Liver (tissue), 9 donors: Measurements from ENCODE around the gene CIAO3. TPM values are rescaled to one million over a fixed set of nuclear protein-coding genes. Genes with fewer than 3 reads are reported as not detected.

Experiments used
- DNase-seq: peaks from one replicate; pipeline ENCODE4 v3.0.0-alpha.2; 2017; ENCODE audit warnings: low spot score
- H3K27ac ChIP-seq, 2 donors: one replicate each; pipeline ENCODE4 v1.7.0; 2013; ENCODE audit warnings: inconsistent platforms in 2 of 2, low read length in 2 of 2, control low read depth in 1 of 2, low read depth in 1 of 2, mild to moderate bottlenecking in 1 of 2
- H3K27me3 ChIP-seq, 4 donors: one replicate each; pipeline versions ENCODE4 v1.6.1 to v1.7.0; 2013; ENCODE audit warnings: low read length in 3 of 4, inconsistent platforms in 1 of 4, mild to moderate bottlenecking in 1 of 4, moderate library complexity in 1 of 4; ENCODE audit not compliant: control insufficient read depth in 4 of 4, insufficient read depth in 4 of 4
- H3K36me3 ChIP-seq, 4 donors: one replicate each; pipeline versions ENCODE4 v1.6.1 to v1.7.0; 2013; ENCODE audit warnings: low read length in 3 of 4, mild to moderate bottlenecking in 3 of 4, low read depth in 1 of 4, moderate library complexity in 1 of 4; ENCODE audit not compliant: control insufficient read depth in 4 of 4, insufficient read depth in 3 of 4
- H3K4me1 ChIP-seq, 4 donors: one replicate each; pipeline versions ENCODE4 v1.6.1 to v1.7.0; 2013; ENCODE audit warnings: low read length in 3 of 4, mild to moderate bottlenecking in 3 of 4, moderate library complexity in 1 of 4; ENCODE audit not compliant: control insufficient read depth in 4 of 4, insufficient read depth in 4 of 4
- H3K4me3 ChIP-seq, 3 donors: one replicate each; pipeline versions ENCODE4 v1.6.1 to v1.7.0; 2013; ENCODE audit warnings: low read length in 3 of 3, control low read depth in 1 of 3, low read depth in 1 of 3, mild to moderate bottlenecking in 1 of 3
- H3K9ac ChIP-seq, 2 donors: one replicate each; pipeline ENCODE4 v1.7.0; 2013; ENCODE audit warnings: low read length in 2 of 2, mild to moderate bottlenecking in 2 of 2, moderate library complexity in 2 of 2, control low read depth in 1 of 2, low read depth in 1 of 2
- H3K9me3 ChIP-seq, 4 donors: one replicate each; pipeline versions ENCODE4 v1.6.1 to v1.7.0; 2013; ENCODE audit warnings: low read length in 3 of 4; ENCODE audit not compliant: control insufficient read depth in 4 of 4
- ATF3 ChIP-seq: IDR thresholded peaks from 2 replicates; pipeline ENCODE4 v1.6.1; 2016; ENCODE audit warnings: antibody characterized with exemption
- CTCF ChIP-seq: fragments of 150-350 bp; IDR thresholded peaks from 2 replicates; pipeline ENCODE4 v1.5.1; 2017; ENCODE audit warnings: improper control_type of control experiment, low read depth, low read length; ENCODE audit not compliant: missing input control
- EGR1 ChIP-seq, 2 donors: IDR thresholded peaks; 2 replicates each; pipeline ENCODE4 v1.6.1; 2016 to 2018; ENCODE audit warnings: antibody characterized with exemption in 2 of 2, low read depth in 2 of 2
- FOXA1 ChIP-seq: IDR thresholded peaks from 2 replicates; pipeline ENCODE4 v1.6.1; 2016; ENCODE audit warnings: antibody characterized with exemption
- FOXA2 ChIP-seq: IDR thresholded peaks from 2 replicates; pipeline ENCODE4 v1.6.1; 2016; ENCODE audit warnings: antibody characterized with exemption
- GABPA ChIP-seq, 2 donors: IDR thresholded peaks in 1 of 2; conservative IDR thresholded peaks in 1 of 2; 2 replicates each; pipeline ENCODE4 v1.6.1; 2016; ENCODE audit warnings: antibody characterized with exemption in 2 of 2, mild to moderate bottlenecking in 1 of 2, moderate library complexity in 1 of 2
- HNF4A ChIP-seq, 2 donors: conservative IDR thresholded peaks; 2 replicates each; pipeline ENCODE4 v1.6.1; 2016; ENCODE audit warnings: antibody characterized with exemption in 2 of 2, mild to moderate bottlenecking in 2 of 2
- HNF4G ChIP-seq: IDR thresholded peaks from 2 replicates; pipeline ENCODE4 v1.6.1; 2016; ENCODE audit warnings: antibody characterized with exemption
- JUND ChIP-seq, 2 donors: IDR thresholded peaks; 2 replicates each; pipeline ENCODE4 v1.6.1; 2016; ENCODE audit warnings: antibody characterized with exemption in 2 of 2
- MAX ChIP-seq: IDR thresholded peaks from 2 replicates; pipeline ENCODE4 v1.6.1; 2016; ENCODE audit warnings: antibody characterized with exemption
- NR2F2 ChIP-seq: IDR thresholded peaks from 2 replicates; pipeline ENCODE4 v1.6.1; 2016; ENCODE audit warnings: antibody characterized with exemption
- RAD21 ChIP-seq, 2 donors: IDR thresholded peaks; 2 replicates each; pipeline ENCODE4 v1.6.1; 2016; ENCODE audit warnings: antibody characterized with exemption in 2 of 2, mild to moderate bottlenecking in 2 of 2
- REST ChIP-seq: IDR thresholded peaks from 2 replicates; pipeline ENCODE4 v1.6.1; 2016; ENCODE audit warnings: antibody characterized with exemption, mild to moderate bottlenecking
- RXRA ChIP-seq, 2 donors: IDR thresholded peaks; 2 replicates each; pipeline ENCODE4 v1.6.1; 2017 to 2018; ENCODE audit warnings: antibody characterized with exemption in 2 of 2, mild to moderate bottlenecking in 1 of 2
- SP1 ChIP-seq: IDR thresholded peaks from 2 replicates; pipeline ENCODE4 v1.6.1; 2018; ENCODE audit warnings: antibody characterized with exemption, mild to moderate bottlenecking
- TAF1 ChIP-seq: conservative IDR thresholded peaks from 2 replicates; pipeline ENCODE4 v1.6.1; 2016; ENCODE audit warnings: antibody characterized with exemption, mild to moderate bottlenecking
- YY1 ChIP-seq: IDR thresholded peaks from 2 replicates; pipeline ENCODE4 v1.6.1; 2016; ENCODE audit warnings: antibody characterized with exemption, mild to moderate bottlenecking
- ZBTB33 ChIP-seq: IDR thresholded peaks from 2 replicates; pipeline ENCODE4 v1.6.1; 2016; ENCODE audit warnings: antibody characterized with exemption
- WGBS: extraction: QIAGEN DNeasy Blood & Tissue Kit; methylation state at CpG from one replicate; pipeline ENCODE4 v1.1.7; 2013; 5-methylcytosine and 5-hydroxymethylcytosine counted together
- polyA plus RNA-seq, 2 donors: library from polyadenylated mRNA; stranded (reverse) in 1 of 2; unstranded in 1 of 2; fragments of 200-250 nt in 1 of 2; fragments of >200 nt in 1 of 2; fragmentation: Nextera tagmentation in 1 of 2; extraction: Ambion mirVana in 1 of 2; gene quantifications; one replicate each; pipeline versions ENCODE4 v1.2.1 to v1.2.3, GENCODE V29; 2013 to 2015
- total RNA-seq, 2 donors: library from RNA; depleted of rRNA; stranded (reverse); fragments of >200 nt; gene quantifications; one replicate each; pipeline ENCODE4 v1.2.3, GENCODE V29; 2014
- donor health status: healthy.
- donor health status: healthy.
- donor health status: healthy.
- donor health status: healthy.
- donor health status: healthy.

CIAO3 gene
- total and polyA plus RNA-seq, 4 donors = 13.2 to 24.3 (median 16.5) TPM

GRCh38 chr16:726188-726437, 14.7 kb downstream of the CIAO3 start:
- Histone ChIP-seq H3K27ac (no peak overlapping the region), H3K4me3 (no peak overlapping the region), H3K9me3 (no peaks in the 10 kb centered on the region), H3K36me3 (peaks cover 0 to 3% (median 0%) of the 10 kb centered on the region in 4 donors), H3K4me1 (peaks cover 8 to 28% (median 21%) of the 10 kb centered on the region in 4 donors), H3K9ac (no peak overlapping the region), H3K27me3 (peaks cover 0 to 2% (median 0%) of the 10 kb centered on the region in 4 donors)
- no peak for TF ChIP-seq EGR1 (IDR thresholded peaks at IDR 0.05; ENCODE audit: low read depth in 2 of 2)
- TF ChIP-seq SP1 = no peak
- no peak for TF ChIP-seq FOXA1
- TF ChIP-seq TAF1 = no peak
- TF ChIP-seq HNF4G = no peak
- no peak for TF ChIP-seq MAX
- TF ChIP-seq YY1 = no peak
- TF ChIP-seq RAD21 (IDR thresholded peaks at IDR 0.05) = no peak
- TF ChIP-seq RXRA (IDR thresholded peaks at IDR 0.05) = no peak
- no peak for TF ChIP-seq NR2F2
- TF ChIP-seq CTCF = no peak
- TF ChIP-seq GABPA (IDR thresholded peaks at IDR 0.05 in 1 of 2, conservative IDR thresholded peaks at IDR 0.05 in 1 of 2) = no peak
- no peak for TF ChIP-seq ATF3
- TF ChIP-seq JUND (IDR thresholded peaks at IDR 0.05) = no peak
- TF ChIP-seq ZBTB33 = no peak
- no peak for TF ChIP-seq REST
- TF ChIP-seq HNF4A (conservative IDR thresholded peaks at IDR 0.05) = no peak
- no peak for TF ChIP-seq FOXA2
- 20% methylated on average over 9 of the region's 9 CpGs for WGBS
- no peak for DNase-seq
